CD4-positive, CD25-positive, alpha-beta regulatory T cell (primary cell): Measurements from ENCODE around the gene PTPN2. TPM values are rescaled to one million over a fixed set of nuclear protein-coding genes. Genes with fewer than 3 reads are reported as not detected.
"Not testable (repeated sequence)": the region's sequence is repeated elsewhere in the genome, so short reads cannot be mapped to it uniquely, and the experiment has no call there.

Experiments used
- ATAC-seq, 2 donors: fragments of 150-1000 bp; cut with Tn5 transposase; one replicate each; pipeline ENCODE4 v1.10.0; 2021; ENCODE audit warnings: low read depth in 2 of 2, moderate number of reproducible peaks in 2 of 2, moderate library complexity in 1 of 2
- DNase-seq, 3 donors: peaks; one replicate each; pipeline versions ENCODE4 v3.0.0 to v3.0.0-alpha.2; 2012 to 2022; ENCODE audit warnings: mixed read lengths in 1 of 3
- H3K27ac ChIP-seq: one replicate; pipeline ENCODE4 v1.7.0; 2013; ENCODE audit warnings: mild to moderate bottlenecking, low read length; ENCODE audit not compliant: insufficient read depth, poor library complexity, severe bottlenecking
- H3K27me3 ChIP-seq: one replicate; pipeline ENCODE4 v1.7.0; 2013; ENCODE audit warnings: low read length; ENCODE audit not compliant: control insufficient read depth, insufficient read depth
- H3K36me3 ChIP-seq: one replicate; pipeline ENCODE4 v1.7.0; 2013; ENCODE audit warnings: mild to moderate bottlenecking, low read length, moderate library complexity; ENCODE audit not compliant: control insufficient read depth, insufficient read depth
- H3K4me1 ChIP-seq: 2 replicates; pipeline ENCODE4 v1.7.0; 2013; ENCODE audit warnings: mild to moderate bottlenecking, low read length; ENCODE audit not compliant: insufficient read depth, control insufficient read depth, poor library complexity, severe bottlenecking
- H3K4me3 ChIP-seq: one replicate; pipeline ENCODE4 v1.7.0; 2013; ENCODE audit warnings: low read depth, mild to moderate bottlenecking, low read length, moderate library complexity
- H3K9me3 ChIP-seq, 2 experiments: 1 replicate in 1 of 2; 2 replicates in 1 of 2; pipeline ENCODE4 v1.7.0; 2013; ENCODE audit warnings: low read length in 2 of 2, mild to moderate bottlenecking in 1 of 2, moderate library complexity in 1 of 2; ENCODE audit not compliant: control insufficient read depth in 2 of 2
- H3K27ac Mint-ChIP-seq, 3 donors: one replicate each; pipeline ENCODE4 v1.8.0; 2020 to 2022; ENCODE audit warnings: mild to moderate bottlenecking in 3 of 3, mixed read lengths in 3 of 3, moderate library complexity in 2 of 3
- H3K27me3 Mint-ChIP-seq: one replicate; pipeline ENCODE4 v1.8.0; 2022; ENCODE audit warnings: mild to moderate bottlenecking, mixed read lengths
- H3K36me3 Mint-ChIP-seq: one replicate; pipeline ENCODE4 v1.8.0; 2020; ENCODE audit warnings: mixed read lengths
- H3K4me1 Mint-ChIP-seq, 4 donors: one replicate each; pipeline ENCODE4 v1.8.0; 2020 to 2022; ENCODE audit warnings: mixed read lengths in 4 of 4, mild to moderate bottlenecking in 1 of 4
- H3K4me3 Mint-ChIP-seq, 4 donors: one replicate each; pipeline ENCODE4 v1.8.0; 2020 to 2022; ENCODE audit warnings: mild to moderate bottlenecking in 4 of 4, mixed read lengths in 4 of 4, moderate library complexity in 3 of 4
- H3K9me3 Mint-ChIP-seq, 7 donors: one replicate each; pipeline ENCODE4 v1.8.0; 2020 to 2022; ENCODE audit warnings: mixed read lengths in 7 of 7, mild to moderate bottlenecking in 3 of 7, moderate library complexity in 2 of 7
- polyA plus RNA-seq, 4 donors: library from polyadenylated mRNA; unstranded; fragments of 300-500 nt; fragmentation: Illumina TruSeq; gene quantifications; one replicate each; pipeline ENCODE4 v1.2.3, GENCODE V29; 2021
- total RNA-seq: library from RNA; stranded (reverse); gene quantifications from one replicate; pipeline ENCODE4 v1.2.3, GENCODE V29; 2022

Gene PTPN2
- total and polyA plus RNA-seq, 5 donors from 2014 or later: 62.3 to 110 (median 94.1) TPM

DNA sequence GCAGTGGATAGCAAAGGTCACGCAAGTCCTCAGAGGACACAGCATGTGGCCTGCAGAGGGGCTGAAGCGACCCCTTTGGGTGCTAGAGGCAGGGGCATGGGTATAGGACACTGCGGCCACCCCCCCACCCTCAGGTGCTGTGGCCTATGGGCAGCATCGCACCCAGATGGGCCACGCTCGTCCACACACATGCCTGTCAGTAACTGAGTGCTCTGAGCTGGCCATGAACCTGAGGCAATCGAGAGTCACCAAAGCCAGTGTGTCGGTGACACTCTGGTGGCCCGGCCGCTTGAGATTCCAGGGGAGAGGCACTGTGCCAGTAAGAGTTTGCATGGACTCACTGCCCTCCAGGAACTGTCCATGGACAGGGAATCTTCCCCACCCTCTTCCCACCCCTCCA, 22.7 kb upstream of the PTPN2 start:
- Histone ChIP-seq H3K4me1 (peaks cover 13% of the 10 kb centered on the region), H3K27me3 (peaks cover 4% of the 10 kb centered on the region), H3K9me3 (no peaks in the 10 kb centered on the region), H3K36me3 (no peaks in the 10 kb centered on the region), H3K4me3 (no peak overlapping the region), H3K27ac (no peak overlapping the region)
- Mint-ChIP-seq H3K9me3 (peaks cover 0 to 2% (median 0%) of the 10 kb centered on the region in 7 donors), H3K36me3 (no peaks in the 10 kb centered on the region), H3K4me3 (no peak overlapping the region), H3K27me3 (peaks cover 17% of the 10 kb centered on the region), H3K27ac (no peak overlapping the region), H3K4me1 (peaks cover 4 to 15% (median 9%) of the 10 kb centered on the region in 4 donors)
- DNase-seq: no peak
- no peak for ATAC-seq

DNA sequence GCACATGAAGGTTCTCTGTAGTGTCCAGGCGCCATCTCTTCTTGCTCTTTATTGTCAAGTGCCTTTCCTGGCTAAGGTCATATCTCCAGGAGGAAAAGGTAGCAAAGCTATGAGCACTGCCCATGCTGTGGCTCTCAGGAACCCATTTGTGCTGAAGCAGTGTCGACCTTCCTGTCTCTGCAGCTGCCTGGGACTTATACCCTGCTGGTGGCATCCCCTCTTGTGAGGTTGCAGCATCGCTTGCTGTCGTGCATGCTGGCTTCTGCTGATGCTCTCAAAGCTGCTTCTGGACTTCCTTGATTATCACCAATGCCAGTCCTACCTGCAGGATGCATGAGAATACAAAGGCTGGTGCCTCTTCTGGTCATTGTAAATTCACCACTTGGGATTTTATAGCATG, 22.1 kb upstream of the PTPN2 start:
- Mint-ChIP-seq H3K27ac (no peak overlapping the region), H3K4me1 (peaks cover 4 to 13% (median 9%) of the 10 kb centered on the region in 4 donors), H3K4me3 (no peak overlapping the region), H3K27me3 (peaks cover 17% of the 10 kb centered on the region), H3K9me3 (peaks cover 0 to 2% (median 0%) of the 10 kb centered on the region in 7 donors), H3K36me3 (no peaks in the 10 kb centered on the region)
- no peak for DNase-seq
- H3K27me3 ChIP-seq: peaks cover 4% of the 10 kb centered on the region
- ATAC-seq: no peak
- no peaks in the 10 kb centered on the region for H3K9me3 ChIP-seq
- H3K4me1 ChIP-seq: peaks cover 10% of the 10 kb centered on the region
- H3K4me3 ChIP-seq: no peak overlapping the region
- H3K36me3 ChIP-seq: no peaks in the 10 kb centered on the region
- H3K27ac ChIP-seq: no peak overlapping the region

DNA sequence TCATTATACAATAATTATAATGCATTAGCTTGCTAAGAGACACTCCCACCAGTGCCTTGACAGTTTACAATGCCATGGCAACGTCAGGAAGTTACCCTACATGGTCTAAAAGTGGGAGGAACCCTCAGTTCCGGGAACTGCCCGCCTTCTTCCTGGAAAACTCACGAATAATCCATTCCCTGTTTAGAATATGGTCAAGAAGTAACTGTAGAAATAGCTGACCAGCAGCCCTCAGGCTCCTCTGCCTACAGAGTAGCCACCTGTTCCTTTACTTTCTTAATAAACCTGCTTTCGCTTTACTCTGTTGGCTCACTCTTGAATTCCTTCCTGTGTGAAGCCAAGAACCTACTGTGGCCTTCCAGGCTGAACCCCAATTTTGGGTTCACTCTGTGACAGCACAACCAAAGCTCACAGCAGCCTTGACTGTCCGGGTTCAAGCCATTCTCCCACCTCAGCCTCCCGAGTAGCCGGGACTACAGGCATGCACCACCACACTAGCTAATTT, 20.0 kb upstream of the PTPN2 start:
- H3K4me1 Mint-ChIP-seq: peaks cover 4 to 9% (median 6%) of the 10 kb centered on the region in 4 donors
- H3K27me3 Mint-ChIP-seq: peaks cover 18% of the 10 kb centered on the region
- Histone ChIP-seq H3K4me3 (peak overlapping the region; percentile 52), H3K36me3 (no peaks in the 10 kb centered on the region), H3K9me3 (no peaks in the 10 kb centered on the region), H3K27ac (peak overlapping the region; percentile 1), H3K4me1 (peaks cover 3% of the 10 kb centered on the region), H3K27me3 (peaks cover 4% of the 10 kb centered on the region)
- H3K27ac Mint-ChIP-seq: peak overlapping the region in 2 of 3 donors; percentile 80 to 87
- H3K9me3 Mint-ChIP-seq: no peaks in the 10 kb centered on the region
- DNase-seq (peak in 1 of 3 donors; percentile 89), ATAC-seq (peak; percentile 56 to 58)
- H3K36me3 Mint-ChIP-seq: no peaks in the 10 kb centered on the region
- H3K4me3 Mint-ChIP-seq: peak overlapping the region in 2 of 4 donors; percentile 41 to 76

DNA sequence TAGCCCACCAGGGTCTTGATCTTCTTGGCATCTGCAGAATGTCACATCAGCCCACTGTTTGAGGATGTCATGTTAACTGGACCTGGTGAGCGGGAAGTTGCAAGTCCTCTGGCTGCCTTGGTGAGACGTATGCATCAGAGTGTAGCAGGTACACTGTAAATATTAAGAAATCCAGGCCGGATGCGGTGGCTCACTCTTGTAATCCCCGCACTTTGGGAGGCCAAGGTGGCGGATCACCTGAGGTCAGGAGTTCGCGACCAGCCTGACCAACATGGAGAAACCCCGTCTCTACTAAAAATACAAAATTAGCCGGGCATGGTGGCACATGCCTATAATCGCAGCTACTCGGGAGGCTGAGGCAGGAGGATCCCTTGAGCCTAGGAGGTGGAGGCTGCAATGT, 17.2 kb upstream of the PTPN2 start:
- not testable (repeated sequence) for H3K9me3 ChIP-seq, H3K4me3 Mint-ChIP-seq, H3K4me1 ChIP-seq, H3K9me3 Mint-ChIP-seq, H3K27ac ChIP-seq, H3K36me3 ChIP-seq, H3K27me3 ChIP-seq, H3K4me3 ChIP-seq, H3K36me3 Mint-ChIP-seq, ATAC-seq, H3K4me1 Mint-ChIP-seq, H3K27ac Mint-ChIP-seq, DNase-seq
- peaks cover 25% of the 10 kb centered on the region for H3K27me3 Mint-ChIP-seq

DNA sequence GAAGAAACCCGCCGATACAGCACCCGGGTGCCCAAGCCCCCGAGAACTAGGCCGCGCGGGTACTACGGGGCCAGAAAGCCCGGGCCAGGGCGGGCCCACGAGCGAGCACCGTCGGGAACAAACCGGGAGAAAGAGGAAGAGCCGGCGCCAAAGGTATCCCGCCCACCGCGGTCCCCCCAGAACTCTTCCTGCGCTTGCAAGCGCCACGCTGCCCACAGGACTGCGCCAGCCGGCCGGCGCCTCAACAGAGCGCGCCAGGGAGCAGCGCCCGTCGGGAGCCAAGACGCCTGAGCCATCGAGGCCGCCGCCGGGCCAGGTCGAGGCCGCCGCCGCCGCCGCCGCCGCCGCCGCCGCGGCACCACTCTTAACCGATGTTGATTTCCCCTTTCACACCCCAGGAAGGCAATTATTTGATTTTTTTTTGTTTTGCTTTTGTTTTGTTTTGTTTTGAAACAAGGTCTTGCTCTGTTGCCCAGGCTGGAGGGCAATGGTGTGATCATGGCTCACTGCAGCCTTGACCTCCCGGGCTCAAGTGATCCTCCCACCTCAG, 12.8 kb upstream of the PTPN2 start:
- not testable (repeated sequence) for H3K9me3 Mint-ChIP-seq, H3K4me3 ChIP-seq, H3K36me3 ChIP-seq, H3K36me3 Mint-ChIP-seq, H3K4me1 ChIP-seq, H3K27ac Mint-ChIP-seq, H3K4me1 Mint-ChIP-seq, H3K9me3 ChIP-seq, H3K27ac ChIP-seq, DNase-seq
- peaks cover 14% of the 10 kb centered on the region for H3K27me3 ChIP-seq
- peaks cover 38% of the 10 kb centered on the region for H3K27me3 Mint-ChIP-seq
- ATAC-seq: peak in 1 of 2 donors; percentile 24
- H3K4me3 Mint-ChIP-seq: peak overlapping the region in 3 of 4 donors; percentile 29 to 74 (median 53)

DNA sequence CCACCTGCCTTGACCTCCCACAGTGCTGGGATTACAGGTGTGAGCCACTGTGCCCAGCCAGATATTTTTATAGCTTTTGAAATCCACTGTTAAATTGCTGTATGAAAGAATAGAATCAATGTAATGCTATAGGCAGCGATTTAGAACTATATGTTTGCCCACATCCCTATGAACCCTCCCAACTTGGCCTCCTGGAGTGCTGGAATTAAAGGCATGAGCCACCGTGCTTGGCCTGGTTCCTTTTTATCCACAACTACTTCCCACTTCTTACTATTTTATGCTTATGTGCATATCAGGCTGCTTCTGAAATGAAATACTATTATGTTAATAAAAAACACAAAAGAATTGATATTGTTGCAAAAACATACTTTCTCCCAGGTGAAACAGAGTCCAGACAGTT, 11.6 kb upstream of the PTPN2 start:
- Mint-ChIP-seq H3K27me3 (peaks cover 38% of the 10 kb centered on the region), H3K27ac (no peak overlapping the region), H3K4me1 (peaks cover 2 to 6% (median 4%) of the 10 kb centered on the region in 4 donors), H3K9me3 (peaks cover 0 to 2% (median 0%) of the 10 kb centered on the region in 7 donors), H3K36me3 (no peaks in the 10 kb centered on the region), H3K4me3 (no peak overlapping the region)
- H3K27ac ChIP-seq: no peak overlapping the region
- ATAC-seq: no peak
- H3K4me3 ChIP-seq: no peak overlapping the region
- no peaks in the 10 kb centered on the region for H3K9me3 ChIP-seq
- peaks cover 14% of the 10 kb centered on the region for H3K27me3 ChIP-seq
- no peaks in the 10 kb centered on the region for H3K4me1 ChIP-seq
- no peaks in the 10 kb centered on the region for H3K36me3 ChIP-seq
- DNase-seq: no peak

DNA sequence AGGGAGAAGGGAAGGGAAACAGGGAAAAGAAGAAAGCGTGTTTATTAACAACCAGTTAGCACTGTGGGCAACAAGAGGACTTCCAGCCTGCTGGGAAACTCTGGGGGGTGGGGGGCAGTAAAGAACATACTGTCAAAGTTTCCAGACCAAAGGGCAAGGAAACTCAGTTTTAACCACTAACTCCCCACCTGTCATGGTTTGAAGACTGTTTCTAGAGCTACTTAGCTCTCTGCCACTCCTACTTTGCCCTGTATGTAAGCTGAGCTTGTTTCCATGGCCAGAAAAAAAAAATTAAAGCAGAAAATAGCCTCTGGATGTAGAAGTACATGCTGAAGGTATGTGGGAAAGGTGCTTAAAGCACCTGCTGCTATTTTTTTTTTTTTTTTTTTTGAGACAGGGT, 11.0 kb upstream of the PTPN2 start:
- no peaks in the 10 kb centered on the region for H3K9me3 ChIP-seq
- H3K9me3 Mint-ChIP-seq: peaks cover 0 to 2% (median 0%) of the 10 kb centered on the region in 7 donors
- H3K27ac ChIP-seq: no peak overlapping the region
- ATAC-seq: no peak
- no peaks in the 10 kb centered on the region for H3K36me3 Mint-ChIP-seq
- peaks cover 38% of the 10 kb centered on the region for H3K27me3 Mint-ChIP-seq
- no peak for DNase-seq
- H3K27ac Mint-ChIP-seq: peak overlapping the region in 1 of 3 donors; percentile 23
- H3K27me3 ChIP-seq: peaks cover 14% of the 10 kb centered on the region
- H3K36me3 ChIP-seq: no peaks in the 10 kb centered on the region
- no peaks in the 10 kb centered on the region for H3K4me1 ChIP-seq
- H3K4me1 Mint-ChIP-seq: peaks cover 2 to 6% (median 4%) of the 10 kb centered on the region in 4 donors
- H3K4me3 ChIP-seq: no peak overlapping the region
- H3K4me3 Mint-ChIP-seq: no peak overlapping the region

DNA sequence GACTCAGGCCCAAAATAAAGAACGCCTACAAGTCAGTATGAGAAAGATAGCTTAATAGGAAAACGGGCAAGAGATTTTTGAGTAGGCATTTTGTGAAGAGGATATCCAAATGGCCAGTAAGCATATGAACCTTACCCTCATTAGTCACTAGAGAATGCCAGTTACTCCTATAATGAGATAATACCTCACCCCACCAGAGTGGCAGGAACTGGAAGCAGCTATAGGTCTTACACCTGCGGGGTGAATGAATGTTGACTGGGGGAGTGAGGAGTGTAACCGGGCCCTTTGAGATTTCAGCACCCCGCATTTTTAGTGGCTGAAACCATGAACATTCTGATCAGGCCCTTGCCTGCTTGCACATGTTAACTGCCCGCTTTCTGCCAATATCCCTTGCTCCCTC, 7.5 kb upstream of the PTPN2 start:
- ATAC-seq: no peak

More for the DNA sequence above, 7.5 kb upstream of the PTPN2 start:
- no peak overlapping the region for H3K4me3 ChIP-seq
- DNase-seq: no peak
- Mint-ChIP-seq H3K4me1 (peaks cover 7 to 11% (median 10%) of the 10 kb centered on the region in 4 donors), H3K9me3 (peaks cover 0 to 2% (median 0%) of the 10 kb centered on the region in 7 donors), H3K27me3 (peaks cover 16% of the 10 kb centered on the region), H3K27ac (no peak overlapping the region), H3K36me3 (peaks cover 5% of the 10 kb centered on the region), H3K4me3 (no peak overlapping the region)
- peaks cover 7% of the 10 kb centered on the region for H3K27me3 ChIP-seq
- no peak overlapping the region for H3K27ac ChIP-seq
- no peaks in the 10 kb centered on the region for H3K9me3 ChIP-seq
- no peaks in the 10 kb centered on the region for H3K4me1 ChIP-seq
- no peaks in the 10 kb centered on the region for H3K36me3 ChIP-seq
